HEK293T (cell line): ENCODE data around the gene TBC1D30.

Experiments used
- ARNT ChIP-seq: fragments of 450-650 bp; IDR thresholded peaks from 2 replicates; pipeline ENCODE4 v1.6.1; 2017; ENCODE audit warnings: mild to moderate bottlenecking
- FOXK2 ChIP-seq: fragments of 450-650 bp; IDR thresholded peaks from 2 replicates; pipeline ENCODE4 v1.6.1; 2016; ENCODE audit warnings: mild to moderate bottlenecking
- FOXM1 ChIP-seq: fragments of 450-650 bp; IDR thresholded peaks from 2 replicates; pipeline ENCODE4 v1.6.1; 2017; ENCODE audit warnings: mild to moderate bottlenecking, borderline replicate concordance
- HDGF ChIP-seq: fragments of 450-650 bp; IDR thresholded peaks from 2 replicates; pipeline ENCODE4 v1.6.1; 2017; ENCODE audit warnings: antibody characterized with exemption, borderline replicate concordance
- NFRKB ChIP-seq: fragments of 450-650 bp; IDR thresholded peaks from 2 replicates; pipeline ENCODE4 v1.6.1; 2016; ENCODE audit warnings: mild to moderate bottlenecking, moderate library complexity
- PKNOX1 ChIP-seq: fragments of 450-650 bp; IDR thresholded peaks from 2 replicates; pipeline ENCODE4 v1.6.1; 2016
- SP1 ChIP-seq: fragments of 450-650 bp; IDR thresholded peaks from 2 replicates; pipeline ENCODE4 v1.6.1; 2017
- SUZ12 ChIP-seq: fragments of 450-650 bp; IDR thresholded peaks from 2 replicates; pipeline ENCODE4 v1.6.1; 2016; ENCODE audit warnings: mild to moderate bottlenecking

- no peak for TF ChIP-seq NFRKB
- no peak for TF ChIP-seq ARNT
- no peak for TF ChIP-seq FOXK2
- no peak for TF ChIP-seq SP1
- TF ChIP-seq PKNOX1, result no peak
- no peak for TF ChIP-seq SUZ12
- TF ChIP-seq HDGF, result no peak
- TF ChIP-seq FOXM1, result no peak
These were observed 28.1 kb upstream of the TBC1D30 start for GRCh38 chr12:64796205-64796845.
